ENCODE measurements around the gene PTPRG. TPM values are rescaled to one million over a fixed set of nuclear protein-coding genes. Genes with fewer than 3 reads are reported as not detected.

The PTPRG gene
- total RNA-seq, 2 experiments from 2014 or later, result 0.13 to 0.70 TPM

- H3K4me2 ChIP-seq (ENCODE audit: low read length), result no peak overlapping the region
- CTCF ChIA-PET (ENCODE audit: unreplicated experiment), result no interaction called here
- no TSS peak for BruUV-seq (replicated peaks)
Observed at GRCh38 chr3:61802772-61803171, 241.4 kb downstream of the PTPRG start.

GRCh38 chr3:61803983-61804382 lies 242.6 kb downstream of the PTPRG start:
- Histone ChIP-seq H3K9me3 (ENCODE audit: low read length) (no peaks in the 10 kb centered on the region), H3K4me3 (ENCODE audit: low read depth, low read length, poor library complexity, severe bottlenecking) (no peak overlapping the region), H3K4me1 (ENCODE audit: insufficient read depth, low read length, poor library complexity, severe bottlenecking) (no peaks in the 10 kb centered on the region), H3K36me3 (ENCODE audit: insufficient read depth, low read length) (no peaks in the 10 kb centered on the region), H3K4me2 (ENCODE audit: low read length) (no peak overlapping the region), H3K79me2 (ENCODE audit: insufficient read depth, low read depth, low read length) (no peaks in the 10 kb centered on the region), H4K20me1 (ENCODE audit: insufficient read depth, low read length) (no peaks in the 10 kb centered on the region), H3K9me2 (ENCODE audit: insufficient read depth, low read length) (no peaks in the 10 kb centered on the region), H3K27ac (ENCODE audit: low read depth, low read length, poor library complexity, severe bottlenecking) (no peak overlapping the region), H2AFZ (ENCODE audit: low read length) (no peak overlapping the region)
- TF ChIP-seq CTCF (conservative IDR thresholded peaks at IDR 0.05; ENCODE audit: low read length), result no peak
- TF ChIP-seq EZH2phosphoT487 (IDR thresholded peaks at IDR 0.05; ENCODE audit: borderline replicate concordance, low read depth, low read length), result no peak
- POLR2A ChIA-PET, result no interaction called here
- no TSS peak for BruUV-seq (replicated peaks)
- CTCF ChIA-PET (ENCODE audit: unreplicated experiment), result no interaction called here
- intact Hi-C loops (cut with micrococcal nuclease; ENCODE audit: unreplicated experiment), result no loop called here
- no peak for DNase-seq (ENCODE audit: low spot score)

More at GRCh38 chr3:61802772-61803171, 241.4 kb downstream of the PTPRG start:
- TF ChIP-seq CTCF (conservative IDR thresholded peaks at IDR 0.05; ENCODE audit: low read length) (no peak), EZH2phosphoT487 (IDR thresholded peaks at IDR 0.05; ENCODE audit: borderline replicate concordance, low read depth, low read length) (no peak)
- H3K9me3 ChIP-seq (ENCODE audit: low read length), result no peaks in the 10 kb centered on the region
- H3K36me3 ChIP-seq (ENCODE audit: insufficient read depth, low read length), result no peaks in the 10 kb centered on the region
- DNase-seq (ENCODE audit: low spot score), result no peak
- no peak overlapping the region for H2AFZ ChIP-seq (ENCODE audit: low read length)
- H3K79me2 ChIP-seq (ENCODE audit: insufficient read depth, low read depth, low read length), result no peaks in the 10 kb centered on the region
- H3K4me1 ChIP-seq (ENCODE audit: insufficient read depth, low read length, poor library complexity, severe bottlenecking), result no peaks in the 10 kb centered on the region
- H3K9me2 ChIP-seq (ENCODE audit: insufficient read depth, low read length), result no peaks in the 10 kb centered on the region
- H3K4me3 ChIP-seq (ENCODE audit: low read depth, low read length, poor library complexity, severe bottlenecking), result no peak overlapping the region
- H3K27ac ChIP-seq (ENCODE audit: low read depth, low read length, poor library complexity, severe bottlenecking), result no peak overlapping the region
- intact Hi-C loops (cut with micrococcal nuclease; ENCODE audit: unreplicated experiment), result no loop called here
- no peaks in the 10 kb centered on the region for H4K20me1 ChIP-seq (ENCODE audit: insufficient read depth, low read length)
- POLR2A ChIA-PET, result no interaction called here

- Histone ChIP-seq H3K9me2 (ENCODE audit: insufficient read depth, low read length) (no peaks in the 10 kb centered on the region), H3K79me2 (ENCODE audit: insufficient read depth, low read depth, low read length) (no peaks in the 10 kb centered on the region), H3K4me3 (ENCODE audit: low read depth, low read length, poor library complexity, severe bottlenecking) (no peak overlapping the region), H3K9me3 (ENCODE audit: low read length) (no peaks in the 10 kb centered on the region), H3K36me3 (ENCODE audit: insufficient read depth, low read length) (no peaks in the 10 kb centered on the region), H2AFZ (ENCODE audit: low read length) (no peak overlapping the region), H3K27ac (ENCODE audit: low read depth, low read length, poor library complexity, severe bottlenecking) (no peak overlapping the region), H3K4me1 (ENCODE audit: insufficient read depth, low read length, poor library complexity, severe bottlenecking) (no peaks in the 10 kb centered on the region), H4K20me1 (ENCODE audit: insufficient read depth, low read length) (no peaks in the 10 kb centered on the region), H3K4me2 (ENCODE audit: low read length) (no peak overlapping the region)
- CTCF ChIA-PET (ENCODE audit: unreplicated experiment), result no interaction called here
- TF ChIP-seq CTCF (conservative IDR thresholded peaks at IDR 0.05; ENCODE audit: low read length) (no peak), EZH2phosphoT487 (IDR thresholded peaks at IDR 0.05; ENCODE audit: borderline replicate concordance, low read depth, low read length) (no peak)
- no peak for DNase-seq (ENCODE audit: low spot score)
- intact Hi-C loops (cut with micrococcal nuclease; ENCODE audit: unreplicated experiment), result no loop called here
- POLR2A ChIA-PET, result no interaction called here
- no TSS peak for BruUV-seq (replicated peaks)
Observed at GRCh38 chr3:61804782-61805181, 243.4 kb downstream of the PTPRG start.
